GM12875 (cell line): ENCODE results near the gene JAM2.

Experiments
- H3K4me3 ChIP-seq: one replicate; pipeline ENCODE4 v1.5.1; 2011; ENCODE audit warnings: low read depth, low read length, control low read depth
- TF ChIP-seq, protein P1 (sequence below): IDR thresholded peaks from 2 replicates; pipeline ENCODE4 v1.5.1; 2011; ENCODE audit warnings: low read depth, mild to moderate bottlenecking, control low read depth, inconsistent platforms, low read length, moderate library complexity, borderline replicate concordance; ENCODE audit not compliant: insufficient read depth

Gene JAM2

DNA sequence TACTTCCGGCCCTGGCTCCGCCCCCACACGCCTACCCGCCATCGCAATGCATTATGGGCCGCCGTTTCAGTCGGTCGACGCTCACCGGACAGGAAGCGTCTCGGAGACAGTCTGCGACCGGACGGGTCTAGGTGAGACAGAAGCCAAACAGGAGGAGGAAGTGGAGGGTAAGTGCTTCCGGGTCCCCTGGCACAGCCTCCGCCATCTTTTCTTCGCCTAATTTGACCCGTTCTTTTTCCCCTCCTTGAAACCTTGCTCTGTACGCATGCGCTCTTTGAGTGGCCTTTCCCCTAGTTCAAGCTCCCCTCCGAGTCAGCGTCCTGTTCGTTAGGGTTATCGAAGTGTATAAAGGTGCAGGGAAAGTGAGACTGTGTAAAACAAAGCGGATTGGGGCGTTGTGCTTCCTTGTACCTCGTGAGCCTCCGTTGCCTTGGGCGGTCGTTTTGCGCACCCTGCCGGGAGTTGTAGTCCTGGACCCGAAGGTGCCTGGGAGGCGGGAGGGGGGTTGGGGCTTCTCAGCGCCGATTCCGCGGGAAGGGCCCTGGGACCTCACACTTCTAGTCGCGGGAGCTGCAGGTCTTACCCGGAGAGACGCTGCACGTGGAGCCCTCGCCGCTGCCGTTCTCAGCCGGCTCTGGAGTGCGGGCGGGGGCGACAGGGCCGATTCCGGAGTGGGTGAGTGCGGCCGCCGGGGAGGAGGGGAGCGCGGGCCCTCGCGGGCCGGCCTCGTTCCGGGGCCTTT, 96.0 kb downstream of the JAM2 start, which contains the start of the genes ATP5PF and GABPA:
Gene ATP5PF, minus strand, starts transcription at position 1 of the 742 bp plus-strand sequence. CDS start 5,110 bp downstream, outside the sequence.
Gene GABPA, plus strand, starts transcription at position 69 of the 742 bp plus-strand sequence. CDS start 6,627 bp downstream, outside the sequence.
- H3K4me3 ChIP-seq, result peak within 1 kb of the TSS; percentile 94
- TF ChIP-seq, protein P1, sequence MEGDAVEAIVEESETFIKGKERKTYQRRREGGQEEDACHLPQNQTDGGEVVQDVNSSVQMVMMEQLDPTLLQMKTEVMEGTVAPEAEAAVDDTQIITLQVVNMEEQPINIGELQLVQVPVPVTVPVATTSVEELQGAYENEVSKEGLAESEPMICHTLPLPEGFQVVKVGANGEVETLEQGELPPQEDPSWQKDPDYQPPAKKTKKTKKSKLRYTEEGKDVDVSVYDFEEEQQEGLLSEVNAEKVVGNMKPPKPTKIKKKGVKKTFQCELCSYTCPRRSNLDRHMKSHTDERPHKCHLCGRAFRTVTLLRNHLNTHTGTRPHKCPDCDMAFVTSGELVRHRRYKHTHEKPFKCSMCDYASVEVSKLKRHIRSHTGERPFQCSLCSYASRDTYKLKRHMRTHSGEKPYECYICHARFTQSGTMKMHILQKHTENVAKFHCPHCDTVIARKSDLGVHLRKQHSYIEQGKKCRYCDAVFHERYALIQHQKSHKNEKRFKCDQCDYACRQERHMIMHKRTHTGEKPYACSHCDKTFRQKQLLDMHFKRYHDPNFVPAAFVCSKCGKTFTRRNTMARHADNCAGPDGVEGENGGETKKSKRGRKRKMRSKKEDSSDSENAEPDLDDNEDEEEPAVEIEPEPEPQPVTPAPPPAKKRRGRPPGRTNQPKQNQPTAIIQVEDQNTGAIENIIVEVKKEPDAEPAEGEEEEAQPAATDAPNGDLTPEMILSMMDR, result no peak

DNA sequence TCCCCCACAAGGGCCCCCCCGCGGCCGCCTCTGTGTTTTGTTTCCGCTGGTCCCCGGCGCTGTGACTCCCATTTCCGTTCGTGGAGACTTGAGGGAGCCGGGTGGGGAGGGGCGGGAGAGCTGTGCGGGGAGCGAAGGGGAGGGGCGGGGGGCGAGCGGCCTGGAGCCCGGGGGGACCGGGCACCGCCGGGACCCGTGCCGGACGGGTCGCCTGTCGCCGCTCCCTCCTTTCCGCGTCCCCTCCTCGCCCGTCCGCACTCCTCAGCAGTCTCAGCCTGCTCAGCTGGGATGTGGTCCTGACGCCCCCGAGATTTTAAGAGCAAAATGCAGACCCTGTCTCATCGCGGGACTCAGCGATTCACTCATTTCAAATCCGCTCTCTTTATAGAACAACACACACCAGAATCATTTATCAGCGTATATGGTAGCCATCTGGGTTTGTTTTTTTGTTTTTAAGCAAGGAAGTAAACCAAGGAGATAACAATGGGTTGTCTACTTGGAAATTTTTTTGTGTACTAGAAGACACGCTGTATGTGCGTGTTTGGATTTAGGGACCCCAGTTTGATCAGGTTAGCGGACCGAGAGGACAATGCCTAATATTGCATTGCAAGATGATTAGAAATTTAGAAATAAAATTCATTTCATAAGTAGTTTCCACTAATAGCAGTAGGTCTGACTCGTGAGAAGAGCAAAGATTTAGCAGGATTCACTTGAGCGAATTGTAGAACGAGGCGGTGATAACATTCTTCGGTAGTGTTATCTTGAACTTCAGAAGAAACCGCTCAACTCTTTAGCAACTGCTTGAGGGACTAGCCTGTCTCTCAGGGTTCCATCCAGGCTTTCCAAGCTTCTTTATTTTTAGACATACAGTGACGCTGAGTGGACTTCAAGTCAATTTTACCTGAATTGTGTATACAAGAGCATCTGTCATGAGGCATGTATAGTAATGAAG, 96.9 kb downstream of the JAM2 start:
- TF ChIP-seq, protein P1, result no peak

DNA sequence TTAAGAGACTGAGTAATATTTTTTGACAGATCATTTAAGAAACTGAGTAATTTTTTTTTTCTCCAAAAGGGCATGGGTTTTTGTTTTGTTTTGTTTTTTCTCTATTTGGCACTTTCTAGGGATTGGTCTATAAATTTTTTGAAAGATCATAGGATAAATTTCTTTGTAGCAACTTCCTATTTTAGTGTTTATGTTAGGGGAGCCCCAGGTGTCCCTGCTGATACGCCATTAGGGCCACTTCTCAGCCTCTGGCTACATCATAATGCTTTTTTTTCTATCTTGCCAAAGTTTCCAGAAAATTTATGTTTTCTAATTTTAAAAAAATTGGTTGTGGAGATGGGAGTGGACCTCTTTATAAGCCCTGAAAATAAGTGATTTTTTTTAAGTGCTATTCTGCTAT, 98.4 kb downstream of the JAM2 start:
- no peak overlapping the region for H3K4me3 ChIP-seq
- TF ChIP-seq, protein P1, result no peak

More for the DNA sequence above, 96.9 kb downstream of the JAM2 start:
- H3K4me3 ChIP-seq, result peak overlapping the region; percentile 74

DNA sequence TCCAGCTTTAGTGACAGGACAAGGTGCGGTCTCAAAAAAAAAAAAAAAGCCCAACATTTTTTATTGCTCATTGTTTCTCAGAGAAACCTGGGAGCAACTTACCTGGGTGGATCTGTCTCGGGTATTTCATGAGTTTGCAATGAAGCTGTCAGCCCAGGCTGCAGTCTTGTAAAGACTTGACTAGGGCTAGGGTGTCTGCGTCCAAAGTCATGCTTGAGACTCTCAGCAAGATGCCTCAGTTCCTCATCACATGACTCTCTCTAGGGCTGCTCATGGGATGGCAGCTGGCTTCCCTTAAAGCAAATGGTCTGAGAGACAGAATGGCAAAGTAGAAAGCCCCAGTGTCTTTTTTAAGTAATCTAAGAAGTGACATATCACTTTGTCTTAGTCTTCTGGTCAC, 103.8 kb downstream of the JAM2 start:
- TF ChIP-seq, protein P1, result no peak
- no peak overlapping the region for H3K4me3 ChIP-seq

DNA sequence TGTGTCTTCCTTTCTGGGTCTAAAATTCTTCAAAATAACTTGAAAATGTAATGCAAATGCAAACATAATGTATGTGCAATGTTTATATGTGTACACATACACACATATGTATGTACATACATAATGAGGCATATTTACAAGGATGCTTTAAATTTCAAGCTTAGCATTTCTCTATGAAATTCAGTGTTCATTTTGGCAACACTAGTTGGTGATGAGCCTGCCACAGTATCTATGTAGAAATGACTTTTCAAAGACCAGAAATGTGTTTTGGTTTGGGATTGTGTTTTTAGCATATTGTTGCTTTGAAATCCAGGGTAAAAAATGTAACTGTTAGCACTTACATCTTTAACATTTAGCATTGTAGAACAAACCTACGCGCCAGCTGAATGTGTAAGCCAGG, 105.8 kb downstream of the JAM2 start:
- TF ChIP-seq, protein P1, result no peak
- no peak overlapping the region for H3K4me3 ChIP-seq

DNA sequence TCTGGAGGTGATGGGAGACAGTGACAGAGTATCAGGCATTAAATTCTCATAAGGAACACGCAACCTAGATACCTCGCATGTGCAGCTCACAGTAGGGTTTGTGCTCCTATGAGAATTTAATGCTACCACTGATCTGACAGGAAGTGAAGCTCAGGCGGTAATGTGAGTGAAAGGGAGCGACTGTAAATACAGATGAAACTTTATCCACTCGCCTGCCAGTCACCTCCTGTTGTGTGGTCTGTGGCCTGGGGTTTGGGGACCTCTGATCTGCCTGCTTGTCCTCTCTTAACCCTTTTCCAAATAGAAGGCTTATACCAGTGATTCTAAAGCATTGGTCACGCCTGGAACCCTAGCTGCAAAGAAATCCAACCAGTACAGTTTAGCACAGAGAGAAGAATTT, 111.0 kb downstream of the JAM2 start:
- TF ChIP-seq, protein P1, result no peak
- no peak overlapping the region for H3K4me3 ChIP-seq
